ENCODE measurements around the gene HDHD5. TPM values are rescaled to one million over a fixed set of nuclear protein-coding genes. Genes with fewer than 3 reads are reported as not detected.

Gene HDHD5
- total RNA-seq, 1 donor from 2014 or later: 52.6 TPM

DNA sequence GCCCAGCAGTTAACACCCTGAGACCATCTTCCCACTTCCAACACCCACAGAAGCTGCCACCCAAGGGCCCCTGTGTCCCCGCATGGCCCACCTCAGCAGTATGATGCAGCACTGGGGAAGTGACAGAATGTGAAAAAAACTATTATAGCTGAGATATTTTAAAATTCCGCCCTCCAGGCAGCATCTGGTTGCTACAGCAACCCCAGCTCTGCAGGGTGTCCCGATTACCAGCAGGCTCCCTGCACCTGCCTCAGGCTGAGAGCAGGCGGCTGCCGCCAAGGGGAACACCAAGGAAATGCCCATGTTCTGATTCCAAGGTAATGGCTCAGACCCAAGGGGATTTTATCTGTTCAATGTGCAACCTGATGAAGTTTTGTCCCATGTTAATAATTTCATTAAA is 27.4 kb downstream of the HDHD5 start:
- Histone ChIP-seq H3K36me3 (no peaks in the 10 kb centered on the region), H3K27me3 (ENCODE audit: low read depth) (no peaks in the 10 kb centered on the region), H3K9me3 (replicated peaks) (no peaks in the 10 kb centered on the region), H3K27ac (replicated peaks) (peak overlapping the region; percentile 47), H3K4me3 (peak overlapping the region; percentile 42), H3K4me1 (peaks cover 26% of the 10 kb centered on the region)
- intact Hi-C loops (cut with micrococcal nuclease): no loop called here
- DNase-seq: no peak
- TF ChIP-seq CTCF (IDR thresholded peaks at IDR 0.05; ENCODE audit: borderline replicate concordance): peak; percentile 29

DNA sequence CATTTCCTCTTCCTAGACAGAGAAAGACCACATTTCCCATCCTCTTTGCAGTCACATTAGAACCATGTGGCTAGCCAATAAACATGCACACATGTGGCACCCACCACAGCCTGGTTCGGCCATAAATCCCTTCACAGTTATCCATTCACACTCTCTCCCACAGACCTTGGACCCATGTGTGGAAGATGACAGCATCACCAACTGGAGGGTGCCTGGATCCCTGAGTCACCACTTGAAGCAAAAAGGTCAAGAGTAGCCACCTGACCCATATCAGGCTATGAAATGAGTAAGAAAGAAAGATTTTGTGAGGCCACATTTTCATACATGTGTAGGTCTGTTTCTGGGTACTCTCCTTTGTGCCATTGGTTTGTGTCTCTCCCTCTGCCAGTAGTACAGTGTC is 28.9 kb downstream of the HDHD5 start:
- H3K9me3 ChIP-seq (replicated peaks): no peaks in the 10 kb centered on the region
- H3K36me3 ChIP-seq: no peaks in the 10 kb centered on the region
- TF ChIP-seq CTCF (IDR thresholded peaks at IDR 0.05; ENCODE audit: borderline replicate concordance): no peak
- H3K27ac ChIP-seq (replicated peaks): no peak overlapping the region
- H3K4me3 ChIP-seq: no peak overlapping the region
- no peaks in the 10 kb centered on the region for H3K27me3 ChIP-seq (ENCODE audit: low read depth)
- H3K4me1 ChIP-seq: peaks cover 26% of the 10 kb centered on the region
- intact Hi-C loops (cut with micrococcal nuclease): no loop called here
- DNase-seq: no peak

GRCh38 chr22:17121233-17122195 is 37.6 kb downstream of the HDHD5 start, which contains the start of gene TMEM121B:
TSS of gene TMEM121B (minus strand) at chr22:17121360. CDS start at chr22:17121127, 233 bp downstream.
- Histone ChIP-seq H3K36me3 (no peaks in the 10 kb centered on the region), H3K9me3 (replicated peaks) (no peaks in the 10 kb centered on the region), H3K4me1 (peaks cover 49% of the 10 kb centered on the region), H3K4me3 (peak within 1 kb of the TSS; percentile 81), H3K27me3 (ENCODE audit: low read depth) (peaks cover 28% of the 10 kb centered on the region), H3K27ac (replicated peaks) (peak within 1 kb of the TSS; percentile 77)
- intact Hi-C loops (cut with micrococcal nuclease): no loop called here
- peak; percentile 80 for DNase-seq
- TF ChIP-seq CTCF (IDR thresholded peaks at IDR 0.05; ENCODE audit: borderline replicate concordance): no peak

DNA sequence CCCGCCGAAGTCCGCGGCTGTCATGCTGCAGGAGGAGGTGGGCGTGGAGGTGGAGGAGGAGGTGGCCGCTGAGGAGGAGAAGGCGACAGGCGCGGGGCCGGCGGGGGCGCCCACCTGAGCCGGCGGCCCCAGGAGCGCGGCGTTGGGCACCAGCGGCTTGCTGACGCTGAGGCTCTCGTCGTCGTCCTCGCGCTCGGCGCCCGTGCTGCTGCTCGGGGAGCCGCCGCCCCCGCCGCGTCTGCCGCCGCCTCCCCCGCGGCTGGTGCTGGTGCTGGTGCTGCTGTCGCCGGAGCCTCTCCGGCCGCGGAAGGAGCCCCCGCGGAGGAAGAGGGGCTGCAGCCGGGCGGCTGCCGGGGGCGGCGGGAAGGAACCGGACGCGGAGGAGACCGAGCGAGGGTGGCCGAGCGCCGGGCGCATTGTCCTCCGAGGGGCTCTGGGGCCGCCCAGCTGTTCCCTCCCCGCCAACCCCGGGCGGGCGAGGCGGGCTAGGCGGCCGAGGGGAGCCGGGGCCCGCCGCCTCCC is 38.3 kb downstream of the HDHD5 start:
- peaks cover 28% of the 10 kb centered on the region for H3K27me3 ChIP-seq (ENCODE audit: low read depth)
- H3K4me3 ChIP-seq: peak overlapping the region; percentile 81
- intact Hi-C loops (cut with micrococcal nuclease): no loop called here
- H3K4me1 ChIP-seq: peaks cover 50% of the 10 kb centered on the region
- no peak for DNase-seq
- peak overlapping the region; percentile 77 for H3K27ac ChIP-seq (replicated peaks)
- no peak for TF ChIP-seq CTCF (IDR thresholded peaks at IDR 0.05; ENCODE audit: borderline replicate concordance)
- H3K36me3 ChIP-seq: no peaks in the 10 kb centered on the region
- no peaks in the 10 kb centered on the region for H3K9me3 ChIP-seq (replicated peaks)

- Histone ChIP-seq H3K36me3 (no peaks in the 10 kb centered on the region), H3K27me3 (ENCODE audit: low read depth) (peaks cover 28% of the 10 kb centered on the region), H3K4me1 (peaks cover 50% of the 10 kb centered on the region), H3K9me3 (replicated peaks) (no peaks in the 10 kb centered on the region), H3K27ac (replicated peaks) (no peak overlapping the region), H3K4me3 (peak overlapping the region; percentile 81)
- TF ChIP-seq CTCF (IDR thresholded peaks at IDR 0.05; ENCODE audit: borderline replicate concordance): no peak
- DNase-seq: peak; percentile 55
- intact Hi-C loops (cut with micrococcal nuclease): no loop called here
These were observed 38.8 kb downstream of the HDHD5 start for GRCh38 chr22:17120281-17120680.
